Pancreas (tissue), 10 donors: ENCODE data around the gene NDUFAF2. TPM values are rescaled to one million over a fixed set of nuclear protein-coding genes. Genes with fewer than 3 reads are reported as not detected.
"Not testable (repeated sequence)": the region's sequence is repeated elsewhere in the genome, so short reads cannot be mapped to it uniquely, and the experiment has no call there.

Experiments used
- ATAC-seq, 4 donors: fragments of 200-7000 bp; cut with Tn5 transposase; one replicate each; pipeline versions ENCODE4 v1.8.0 to v1.9.1; 2020; ENCODE audit warnings: mild to moderate bottlenecking in 4 of 4, moderate library complexity in 4 of 4
- DNase-seq, 6 donors: peaks; one replicate each; pipeline ENCODE4 v3.0.0-alpha.2; 2020
- FAIRE-seq: peaks from 2 replicates; lab custom pipeline; 2012; peaks lifted over from hg19 to GRCh38; lab: Jason Lieb, UNC
- H3K27ac ChIP-seq, 4 donors: fragments of 200-600 bp; sonication (generic); 1 replicate in 3 of 4; 2 replicates in 1 of 4; pipeline versions ENCODE4 v1.5.0 to v1.8.0; 2020
- H3K27me3 ChIP-seq, 4 donors: fragments of 200-600 bp; one replicate each; pipeline ENCODE4 v1.8.0; 2021
- H3K36me3 ChIP-seq, 3 donors: fragments of 200-600 bp; sonication (generic) in 1 of 3; one replicate each; pipeline versions ENCODE4 v1.5.0 to v1.8.0; 2020 to 2021
- H3K4me1 ChIP-seq, 3 donors: fragments of 200-600 bp; one replicate each; pipeline ENCODE4 v1.8.0; 2021
- H3K4me3 ChIP-seq, 4 donors: fragments of 200-600 bp; sonication (generic) in 2 of 4; one replicate each; pipeline versions ENCODE4 v1.5.0 to v1.8.0; 2020 to 2021
- H3K9me3 ChIP-seq, 4 donors: fragments of 200-600 bp; one replicate each; pipeline ENCODE4 v1.8.0; 2021
- WGBS, 2 donors: extraction: QIAGEN DNeasy Blood & Tissue Kit; methylation state at CpG; one replicate each; pipeline ENCODE4 v1.1.7; 2013; 5-methylcytosine and 5-hydroxymethylcytosine counted together
- intact Hi-C, 3 donors: fragments of 100-400 bp; cut with DNase I; formaldehyde crosslinking; loops; one replicate each; pipeline versions ENCODE4 v1.11.1 to v1.14.2; 2022
- polyA plus RNA-seq, 2 donors: library from polyadenylated mRNA; stranded (reverse); fragments of 200-250 nt; gene quantifications; one replicate each; pipeline ENCODE4 v1.2.3, GENCODE V29; 2013
- total RNA-seq, 6 donors: library from RNA; stranded (reverse); fragmentation: NEBNext Ultra II Directional in 4 of 6; extraction: Animal tissue kit (Norgen Biotek cat#: 25700) in 4 of 6; gene quantifications; one replicate each; pipeline versions ENCODE4 v1.2.1 to v1.2.4, GENCODE V29; 2021 to 2023
- TF ChIP-seq, protein P1 (sequence below), 4 donors: fragments of 200-600 bp; sonication (generic) in 3 of 4; IDR thresholded peaks; one replicate each; pipeline versions ENCODE4 v1.5.0 to v1.8.0; 2021; ENCODE audit warnings: antibody characterized with exemption in 4 of 4
- donor health status: healthy with polysubstance abuse.
- donor health status: DM: no; HTN: no; CAD: no; lungs with moderate emphysema.
- donor health status: DM: no; HTN: no; CAD: no.
- donor health status: control.
- donor health status: control.
- donor health status: Bipolar disorder and iron deficiency.
- donor health status: DM: yes; HTN: yes; CAD: no.
- donor health status: DM: no; HTN: no; CAD: no.
- donor health status: DM: no; HTN: no; CAD: no.
- donor health status: DM: yes; HTN: yes; CAD: no.

NDUFAF2 gene
- total and polyA plus RNA-seq, 8 donors: 9.4 to 28.6 (median 12.8) TPM

DNA sequence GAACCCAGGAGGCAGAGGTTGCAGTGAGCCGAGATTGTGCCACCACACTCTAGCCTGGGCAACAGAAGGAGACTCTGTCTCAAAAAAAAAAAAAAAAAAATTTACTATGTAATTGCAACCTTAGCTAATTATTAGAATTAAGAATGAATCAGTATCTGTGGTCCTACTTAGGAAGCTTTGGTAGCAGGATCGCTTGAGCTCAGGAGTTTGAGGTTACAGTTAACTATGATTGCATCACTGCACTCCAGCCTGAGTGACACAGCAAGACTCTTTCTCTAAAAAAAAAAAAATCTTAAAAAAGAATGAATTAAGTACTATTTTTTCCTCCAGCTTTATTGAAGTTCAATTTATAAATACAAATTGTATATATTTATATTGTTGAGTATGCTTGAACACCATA is 16.7 kb downstream of the NDUFAF2 start:
- H3K27me3 ChIP-seq: no peaks in the 10 kb centered on the region
- no peak overlapping the region for H3K27ac ChIP-seq
- H3K36me3 ChIP-seq: no peaks in the 10 kb centered on the region
- no peak for DNase-seq
- H3K9me3 ChIP-seq: no peaks in the 10 kb centered on the region
- no peak overlapping the region for H3K4me3 ChIP-seq
- no peak for ATAC-seq
- H3K4me1 ChIP-seq: peaks cover 0 to 4% (median 0%) of the 10 kb centered on the region in 3 donors
- intact Hi-C loops: no loop called here
- WGBS, 2 donors: 94 to 98% methylated on average over 2 of the region's 2 CpGs
- no peak for FAIRE-seq
- TF ChIP-seq, protein P1, sequence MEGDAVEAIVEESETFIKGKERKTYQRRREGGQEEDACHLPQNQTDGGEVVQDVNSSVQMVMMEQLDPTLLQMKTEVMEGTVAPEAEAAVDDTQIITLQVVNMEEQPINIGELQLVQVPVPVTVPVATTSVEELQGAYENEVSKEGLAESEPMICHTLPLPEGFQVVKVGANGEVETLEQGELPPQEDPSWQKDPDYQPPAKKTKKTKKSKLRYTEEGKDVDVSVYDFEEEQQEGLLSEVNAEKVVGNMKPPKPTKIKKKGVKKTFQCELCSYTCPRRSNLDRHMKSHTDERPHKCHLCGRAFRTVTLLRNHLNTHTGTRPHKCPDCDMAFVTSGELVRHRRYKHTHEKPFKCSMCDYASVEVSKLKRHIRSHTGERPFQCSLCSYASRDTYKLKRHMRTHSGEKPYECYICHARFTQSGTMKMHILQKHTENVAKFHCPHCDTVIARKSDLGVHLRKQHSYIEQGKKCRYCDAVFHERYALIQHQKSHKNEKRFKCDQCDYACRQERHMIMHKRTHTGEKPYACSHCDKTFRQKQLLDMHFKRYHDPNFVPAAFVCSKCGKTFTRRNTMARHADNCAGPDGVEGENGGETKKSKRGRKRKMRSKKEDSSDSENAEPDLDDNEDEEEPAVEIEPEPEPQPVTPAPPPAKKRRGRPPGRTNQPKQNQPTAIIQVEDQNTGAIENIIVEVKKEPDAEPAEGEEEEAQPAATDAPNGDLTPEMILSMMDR (IDR thresholded peaks at IDR 0.05): no peak

DNA sequence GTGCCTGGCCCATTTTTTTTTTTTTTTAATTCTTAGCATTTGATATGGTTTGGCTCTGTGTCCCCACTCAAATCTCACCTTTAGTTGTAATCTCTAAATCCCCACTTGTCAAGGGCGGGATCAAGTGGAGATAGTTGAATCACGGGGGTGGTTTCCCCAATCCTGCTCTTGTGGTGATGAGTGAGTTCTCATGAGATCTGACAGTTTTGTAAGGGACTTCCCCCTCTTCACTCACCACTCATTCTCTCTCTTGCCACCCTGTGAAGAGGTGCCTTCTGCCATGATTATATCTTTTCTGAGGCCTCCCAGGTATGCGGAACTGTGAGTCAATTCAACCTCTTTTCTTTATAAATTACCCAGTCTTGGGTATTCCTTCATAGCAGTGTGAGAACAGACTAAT is 27.2 kb downstream of the NDUFAF2 start:
- no peak for FAIRE-seq
- WGBS, 2 donors: 75 to 92% methylated on average over 3 of the region's 3 CpGs
- H3K9me3 ChIP-seq: no peaks in the 10 kb centered on the region

DNA sequence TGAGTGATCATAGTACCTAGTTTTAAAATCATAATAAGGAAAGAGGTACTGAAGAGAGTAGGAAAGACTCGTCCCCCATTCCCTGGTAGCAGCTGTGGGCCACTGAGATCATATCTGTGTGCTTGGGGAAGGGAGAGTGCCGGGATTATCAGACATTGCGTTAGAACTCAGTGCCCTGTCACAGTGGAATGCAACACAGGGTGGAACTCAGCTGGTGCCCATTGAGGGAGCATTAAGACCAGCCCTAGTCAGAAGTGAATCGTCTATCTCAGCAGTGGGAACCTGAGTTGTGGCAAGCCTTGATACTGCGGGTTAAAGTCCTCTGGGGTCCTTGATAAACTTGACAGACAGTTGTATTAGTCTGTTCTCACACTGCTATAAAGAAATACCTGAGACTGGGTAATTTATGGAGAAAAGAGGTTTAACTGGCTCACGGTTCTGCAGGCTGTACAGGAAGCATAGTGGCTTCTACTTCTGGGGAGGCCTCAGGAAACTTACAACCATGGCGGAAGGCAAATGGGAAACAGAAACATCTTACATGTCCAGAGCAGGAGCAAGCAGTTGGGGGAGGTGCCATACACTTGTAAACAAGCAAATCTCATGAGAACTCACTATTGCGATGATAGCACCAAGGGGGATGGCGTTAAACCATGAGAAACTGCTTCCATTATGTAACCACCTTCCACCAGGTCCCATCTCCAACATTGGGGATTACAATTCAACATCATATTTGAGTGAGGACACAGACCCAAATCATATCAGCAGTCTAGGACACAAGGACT is 33.1 kb downstream of the NDUFAF2 start:
- Histone ChIP-seq H3K4me3 (no peak overlapping the region), H3K9me3 (no peaks in the 10 kb centered on the region), H3K27ac (no peak overlapping the region), H3K36me3 (no peaks in the 10 kb centered on the region), H3K27me3 (no peaks in the 10 kb centered on the region), H3K4me1 (no peaks in the 10 kb centered on the region)
- no peak for DNase-seq
- ATAC-seq: no peak
- TF ChIP-seq, protein P1 (IDR thresholded peaks at IDR 0.05): no peak
- WGBS, 2 donors: 69 to 75% methylated on average over 8 to 9 of the region's 9 CpGs
- intact Hi-C loops: no loop called here
- no peak for FAIRE-seq

More for the DNA sequence above, 27.2 kb downstream of the NDUFAF2 start:
- Histone ChIP-seq H3K27ac (no peak overlapping the region), H3K4me3 (no peak overlapping the region), H3K27me3 (no peaks in the 10 kb centered on the region), H3K4me1 (no peaks in the 10 kb centered on the region), H3K36me3 (no peaks in the 10 kb centered on the region)
- no peak for ATAC-seq
- TF ChIP-seq, protein P1 (IDR thresholded peaks at IDR 0.05): no peak
- intact Hi-C loops: no loop called here
- no peak for DNase-seq

DNA sequence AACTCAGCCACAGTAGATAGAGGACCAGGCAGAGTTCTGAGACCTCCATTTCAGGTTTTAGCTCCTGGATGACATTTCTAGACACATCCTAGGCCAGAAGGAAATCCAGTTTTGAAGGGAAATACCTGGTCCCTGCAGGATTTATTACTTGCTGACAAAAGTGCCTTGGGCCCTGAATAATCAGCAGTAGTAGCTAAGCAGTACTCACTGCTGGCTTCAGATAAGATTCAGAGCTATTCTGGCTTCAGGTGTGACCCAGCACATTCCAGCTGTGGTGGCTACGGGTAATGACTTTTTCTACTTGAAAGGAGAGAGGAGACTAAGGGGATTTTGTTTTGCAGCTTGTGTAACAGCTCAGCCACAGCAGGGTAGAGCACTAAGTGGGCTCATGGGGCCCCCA is 34.0 kb downstream of the NDUFAF2 start:
- ATAC-seq (no peak), DNase-seq (no peak), FAIRE-seq (no peak)
- WGBS, 2 donors: 48 to 62% methylated on average over 1 of the region's 1 CpG
- Histone ChIP-seq H3K9me3 (no peaks in the 10 kb centered on the region), H3K27me3 (no peaks in the 10 kb centered on the region), H3K27ac (no peak overlapping the region), H3K4me1 (no peaks in the 10 kb centered on the region), H3K36me3 (no peaks in the 10 kb centered on the region), H3K4me3 (no peak overlapping the region)
- TF ChIP-seq, protein P1 (IDR thresholded peaks at IDR 0.05): no peak
- intact Hi-C loops: no loop called here

DNA sequence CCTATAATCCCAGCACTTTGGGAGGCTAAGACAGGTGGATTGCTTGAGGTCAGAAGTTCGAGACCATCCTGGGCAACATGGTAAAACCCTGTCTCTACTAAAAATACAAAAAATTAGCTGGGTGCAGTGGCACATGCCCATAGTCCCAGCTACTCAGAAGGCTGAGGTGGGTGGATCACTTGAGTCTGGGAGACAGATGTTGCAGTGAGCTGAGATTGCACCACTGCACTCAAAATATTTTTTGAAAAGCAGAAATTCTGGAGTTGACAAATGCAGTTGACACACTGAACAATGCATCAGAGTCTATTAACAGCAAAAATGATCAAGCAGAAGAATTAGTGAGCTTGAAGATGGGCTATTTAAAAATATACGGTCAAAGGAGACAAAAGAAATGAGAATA is 35.5 kb downstream of the NDUFAF2 start:
- Histone ChIP-seq H3K36me3 (no peaks in the 10 kb centered on the region), H3K9me3 (no peaks in the 10 kb centered on the region), H3K27me3 (no peaks in the 10 kb centered on the region), H3K27ac (no peak overlapping the region), H3K4me3 (no peak overlapping the region), H3K4me1 (no peaks in the 10 kb centered on the region)
- no peak for FAIRE-seq
- 95 to 97% methylated on average over 2 of the region's 2 CpGs for WGBS, 2 donors
- TF ChIP-seq, protein P1 (IDR thresholded peaks at IDR 0.05): no peak
- intact Hi-C loops: no loop called here
- no peak for DNase-seq
- no peak for ATAC-seq

DNA sequence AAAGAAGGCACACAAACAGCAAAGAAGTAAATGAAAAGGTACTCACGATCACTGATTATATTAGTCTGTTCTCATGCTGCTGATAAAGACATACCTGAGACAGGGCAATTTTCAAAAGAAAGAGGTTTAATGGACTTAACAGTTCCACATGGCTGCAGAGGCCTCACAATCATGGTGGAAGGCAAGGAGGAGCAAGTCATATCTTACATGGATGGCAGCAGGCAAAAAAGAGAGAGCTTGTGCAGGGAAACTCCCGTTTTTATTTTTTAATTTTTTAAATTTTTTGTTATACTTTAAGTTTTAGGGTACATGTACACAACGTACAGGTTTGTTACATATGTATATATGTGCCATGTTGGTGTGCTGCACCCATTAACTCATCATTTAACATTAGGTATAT is 37.1 kb downstream of the NDUFAF2 start:
- intact Hi-C loops, H3K9me3 ChIP-seq, H3K4me1 ChIP-seq, FAIRE-seq, H3K4me3 ChIP-seq, H3K36me3 ChIP-seq, DNase-seq, ATAC-seq, H3K27me3 ChIP-seq, H3K27ac ChIP-seq: not testable (repeated sequence)
- 94 to 96% methylated on average over 3 of the region's 3 CpGs for WGBS, 2 donors
